SK-N-SH treated with all-trans-retinoic acid at 6 μM for 48 hours (cell line): ENCODE results near the gene LTBP3.

Source experiments
- ARNTL ChIP-seq: fragments of 450-650 bp; formaldehyde crosslinking; IDR thresholded peaks from 2 replicates; pipeline ENCODE4 v1.5.0; 2020; ENCODE audit warnings: low read depth, mild to moderate bottlenecking, moderate library complexity, borderline replicate concordance
- CREB5 ChIP-seq: fragments of 250-450 bp; sonication (Bioruptor Pico); IDR thresholded peaks from 2 replicates; pipeline ENCODE4 v1.5.1; 2020; ENCODE audit warnings: low read depth, mild to moderate bottlenecking, moderate library complexity
- CSRNP3 ChIP-seq: fragments of 250-450 bp; sonication (Bioruptor Pico); IDR thresholded peaks from 2 replicates; pipeline ENCODE4 v1.5.1; 2021; ENCODE audit warnings: mild to moderate bottlenecking, moderate library complexity
- ISL1 ChIP-seq: fragments of 250-450 bp; sonication (Bioruptor Pico); IDR thresholded peaks from 2 replicates; pipeline ENCODE4 v2.1.2; 2022; ENCODE audit warnings: mild to moderate bottlenecking, moderate library complexity
- PATZ1 ChIP-seq: fragments of 250-450 bp; sonication (Bioruptor Pico); IDR thresholded peaks from 2 replicates; pipeline ENCODE4 v1.8.0; 2020; ENCODE audit warnings: mild to moderate bottlenecking, moderate library complexity, borderline replicate concordance
- POU6F1 ChIP-seq: fragments of 250-450 bp; sonication (Bioruptor Pico); IDR thresholded peaks from 2 replicates; pipeline ENCODE4 v1.8.0; 2021; ENCODE audit warnings: low read depth, mild to moderate bottlenecking, moderate library complexity, borderline replicate concordance
- RARB ChIP-seq: fragments of 250-450 bp; sonication (Bioruptor Pico); IDR thresholded peaks from 2 replicates; pipeline ENCODE4 v1.8.0; 2021; ENCODE audit warnings: mild to moderate bottlenecking, moderate library complexity
- SNAI2 ChIP-seq: fragments of 250-450 bp; sonication (Bioruptor Pico); IDR thresholded peaks from 2 replicates; pipeline ENCODE4 v1.5.0; 2020; ENCODE audit warnings: mild to moderate bottlenecking, moderate library complexity
- TCF4 ChIP-seq: fragments of 250-450 bp; sonication (Bioruptor Pico); IDR thresholded peaks from 2 replicates; pipeline ENCODE4 v1.8.0; 2021; ENCODE audit warnings: mild to moderate bottlenecking, moderate library complexity, borderline replicate concordance
- TOX ChIP-seq: fragments of 250-450 bp; sonication (Bioruptor Pico); IDR thresholded peaks from 2 replicates; pipeline ENCODE4 v1.8.0; 2021; ENCODE audit warnings: mild to moderate bottlenecking, moderate library complexity, borderline replicate concordance
- TSHZ2 ChIP-seq: fragments of 250-450 bp; sonication (Bioruptor Pico); IDR thresholded peaks from 2 replicates; pipeline ENCODE4 v1.5.0; 2020; ENCODE audit warnings: mild to moderate bottlenecking, moderate library complexity
- ZFP3 ChIP-seq: fragments of 250-450 bp; sonication (Bioruptor Pico); IDR thresholded peaks from 2 replicates; pipeline ENCODE4 v1.5.0; 2020; ENCODE audit warnings: mild to moderate bottlenecking, moderate library complexity
- ZFP30 ChIP-seq: fragments of 450-650 bp; formaldehyde crosslinking; IDR thresholded peaks from 2 replicates; pipeline ENCODE4 v1.5.0; 2022; ENCODE audit warnings: mild to moderate bottlenecking, moderate library complexity
- ZNF70 ChIP-seq: fragments of 450-650 bp; formaldehyde crosslinking; IDR thresholded peaks from 2 replicates; pipeline ENCODE4 v1.5.0; 2020; ENCODE audit warnings: mild to moderate bottlenecking, moderate library complexity

GRCh38 chr11:65500387-65501185, 57.6 kb downstream of the LTBP3 start:
- peak; percentile 75 for TF ChIP-seq RARB (CRISPR knock-in tag)
- no peak; the same call in 1 of the 2 replicates for TF ChIP-seq ZFP30 (CRISPR knock-in tag)
- TF ChIP-seq CREB5 (CRISPR knock-in tag), result no peak; the same call in 1 of the 2 replicates
- TF ChIP-seq ZNF70 (CRISPR knock-in tag), result no peak
- peak; percentile 88 for TF ChIP-seq TOX
- no peak; the same call in 1 of the 2 replicates for TF ChIP-seq PATZ1 (CRISPR knock-in tag)
- no peak for TF ChIP-seq TSHZ2 (CRISPR knock-in tag)
- no peak for TF ChIP-seq TCF4 (CRISPR knock-in tag)
- TF ChIP-seq ARNTL (CRISPR knock-in tag), result no peak
- no peak for TF ChIP-seq SNAI2
- TF ChIP-seq ISL1 (CRISPR knock-in tag), result no peak
- TF ChIP-seq ZFP3 (CRISPR knock-in tag), result no peak
- TF ChIP-seq CSRNP3 (CRISPR knock-in tag), result no peak
- no peak for TF ChIP-seq POU6F1 (CRISPR knock-in tag)
